HG03196 (cell line): Measurements from ENCODE around the gene ZNF205.

Experiments
- ATAC-seq: cut with Tn5 transposase; IDR thresholded peaks from one replicate; pipeline ENCODE4 v1.9.1; 2021; ENCODE audit not compliant: unreplicated experiment

Gene ZNF205

GRCh38 chr16:3084969-3085670 lies 27.3 kb upstream of the ZNF205 start:
- ATAC-seq, result no peak

DNA sequence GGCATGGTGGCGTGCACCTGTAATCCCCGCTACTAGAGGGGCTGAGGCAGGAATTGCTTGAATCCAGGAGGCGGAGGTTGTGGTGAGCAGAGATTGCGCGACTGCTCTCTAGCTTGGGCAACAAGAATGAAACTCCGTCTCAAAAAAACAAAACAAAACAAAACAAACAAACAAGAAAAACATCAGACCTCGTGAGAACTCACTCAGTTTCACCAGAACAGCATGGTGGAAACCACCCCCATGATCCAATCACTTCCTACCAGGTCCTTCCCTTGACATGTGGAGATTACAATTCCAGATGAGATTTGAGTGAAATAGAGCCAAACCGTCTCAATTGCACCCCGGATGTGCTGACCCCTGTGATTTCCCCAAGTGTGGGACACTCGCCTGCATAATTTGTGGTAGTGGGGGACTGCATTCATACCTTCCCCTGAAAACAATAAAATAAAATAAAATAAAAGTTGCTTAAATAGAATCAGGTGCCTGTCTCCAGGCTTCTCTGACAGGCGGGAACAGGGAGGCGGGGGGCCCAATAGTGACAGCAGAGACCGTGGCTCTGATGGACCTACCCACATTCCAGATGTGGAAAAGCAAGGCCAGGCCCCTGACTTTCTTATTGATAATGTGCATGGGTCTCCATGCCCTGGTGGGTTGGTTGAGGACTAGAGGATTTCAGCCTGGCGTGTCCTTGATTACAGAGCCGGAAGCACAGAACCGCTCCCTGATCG lies 26.4 kb upstream of the ZNF205 start:
- ATAC-seq, result no peak

DNA sequence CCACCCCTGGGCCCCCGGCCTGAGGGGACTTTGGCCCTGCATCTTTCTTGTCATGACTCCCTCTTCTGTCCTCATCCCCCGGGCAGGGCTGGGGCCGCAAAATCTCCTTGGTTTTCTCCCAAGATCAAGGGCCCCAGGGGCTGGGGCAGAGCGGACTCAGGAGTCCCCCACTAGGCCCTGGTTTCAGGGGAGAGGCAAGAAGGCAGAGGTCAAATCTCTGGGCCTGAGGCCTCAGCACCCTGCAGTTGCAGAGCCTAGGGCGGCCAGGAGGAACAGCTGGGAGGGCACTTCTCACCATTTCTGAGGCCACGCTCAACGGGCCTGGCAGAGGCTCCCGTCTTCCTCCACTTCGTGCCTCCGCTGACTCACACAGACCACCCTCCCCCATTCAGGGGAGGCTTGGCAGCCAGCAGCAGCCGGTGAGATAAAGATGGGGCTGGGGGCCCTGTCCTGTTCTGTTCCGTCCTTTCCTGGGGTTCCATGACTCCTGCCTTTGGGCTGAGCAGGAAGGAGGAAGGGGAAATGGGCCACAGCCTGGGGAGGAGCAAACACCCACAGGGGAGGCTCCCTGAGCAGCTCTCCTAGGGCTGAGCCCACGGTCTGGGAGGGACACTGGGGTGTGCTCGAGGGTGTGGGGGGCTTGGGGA lies 25.7 kb upstream of the ZNF205 start:
- no peak for ATAC-seq

DNA sequence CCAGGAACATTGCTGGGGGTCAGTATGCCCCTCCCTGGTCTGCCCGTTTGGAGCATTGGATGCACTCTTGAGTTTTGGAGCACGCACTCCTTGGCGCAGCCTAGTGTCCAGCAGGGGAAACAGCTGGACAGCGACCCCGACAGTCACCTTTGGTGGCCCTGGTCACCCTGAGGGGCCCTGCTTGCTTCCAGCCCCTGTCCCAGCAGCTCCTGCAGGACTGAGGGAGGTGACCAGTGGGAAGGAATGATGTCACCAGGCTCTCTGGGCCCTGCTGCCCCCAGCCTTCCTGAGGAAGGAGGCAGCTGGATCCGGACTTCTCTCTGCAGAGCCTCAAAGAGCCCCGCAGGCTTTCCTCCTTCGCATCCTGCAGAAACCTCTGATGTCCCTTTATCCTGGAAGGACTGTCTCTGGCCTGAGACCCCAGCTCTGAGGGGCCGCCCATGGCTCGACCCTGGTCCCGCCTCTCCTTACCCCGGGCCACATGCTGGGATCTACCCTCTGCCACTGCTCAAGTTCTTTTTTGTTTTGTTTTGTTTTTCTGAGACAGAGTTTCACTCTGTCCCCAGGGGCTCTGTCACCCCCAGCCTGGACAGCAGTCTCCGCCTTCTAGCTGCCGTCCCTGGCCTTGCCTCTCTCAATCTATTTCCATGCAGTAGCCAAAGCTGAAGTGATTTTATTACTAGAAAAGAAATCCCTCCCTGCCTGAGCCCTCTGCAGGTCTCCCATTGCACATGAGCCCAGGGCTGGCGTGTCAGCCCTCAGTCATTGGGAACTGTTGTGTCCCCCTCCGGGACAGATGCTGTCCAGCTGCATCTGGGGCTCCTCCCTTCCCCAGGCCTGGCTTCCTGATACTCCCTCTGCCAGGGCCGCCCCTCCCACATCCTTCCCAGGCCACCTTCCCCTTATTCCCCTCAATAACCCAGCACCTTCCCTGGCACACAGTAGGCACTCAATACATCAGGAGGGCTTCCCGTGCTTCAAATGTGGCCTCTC lies 24.8 kb upstream of the ZNF205 start:
- ATAC-seq, result no peak

DNA sequence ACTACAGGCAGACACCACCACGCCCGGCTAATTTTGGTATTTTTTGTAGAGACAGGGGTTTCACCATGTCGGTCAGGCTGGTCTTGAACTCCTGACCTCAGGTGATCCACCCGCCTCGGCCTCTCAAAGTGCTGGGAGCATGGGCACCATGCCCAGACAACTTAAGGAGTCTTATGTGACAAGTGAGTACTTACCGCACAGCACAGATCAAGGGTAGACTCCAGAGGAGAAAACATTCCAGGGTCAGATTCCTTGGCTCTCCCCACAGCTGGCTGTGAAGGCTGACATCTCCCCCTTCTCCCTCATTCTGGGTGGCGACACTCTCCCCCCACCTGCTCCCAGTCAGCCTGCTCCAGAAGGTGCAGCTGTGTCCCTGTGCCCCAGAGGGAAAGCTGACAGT lies 23.9 kb upstream of the ZNF205 start:
- no peak for ATAC-seq

DNA sequence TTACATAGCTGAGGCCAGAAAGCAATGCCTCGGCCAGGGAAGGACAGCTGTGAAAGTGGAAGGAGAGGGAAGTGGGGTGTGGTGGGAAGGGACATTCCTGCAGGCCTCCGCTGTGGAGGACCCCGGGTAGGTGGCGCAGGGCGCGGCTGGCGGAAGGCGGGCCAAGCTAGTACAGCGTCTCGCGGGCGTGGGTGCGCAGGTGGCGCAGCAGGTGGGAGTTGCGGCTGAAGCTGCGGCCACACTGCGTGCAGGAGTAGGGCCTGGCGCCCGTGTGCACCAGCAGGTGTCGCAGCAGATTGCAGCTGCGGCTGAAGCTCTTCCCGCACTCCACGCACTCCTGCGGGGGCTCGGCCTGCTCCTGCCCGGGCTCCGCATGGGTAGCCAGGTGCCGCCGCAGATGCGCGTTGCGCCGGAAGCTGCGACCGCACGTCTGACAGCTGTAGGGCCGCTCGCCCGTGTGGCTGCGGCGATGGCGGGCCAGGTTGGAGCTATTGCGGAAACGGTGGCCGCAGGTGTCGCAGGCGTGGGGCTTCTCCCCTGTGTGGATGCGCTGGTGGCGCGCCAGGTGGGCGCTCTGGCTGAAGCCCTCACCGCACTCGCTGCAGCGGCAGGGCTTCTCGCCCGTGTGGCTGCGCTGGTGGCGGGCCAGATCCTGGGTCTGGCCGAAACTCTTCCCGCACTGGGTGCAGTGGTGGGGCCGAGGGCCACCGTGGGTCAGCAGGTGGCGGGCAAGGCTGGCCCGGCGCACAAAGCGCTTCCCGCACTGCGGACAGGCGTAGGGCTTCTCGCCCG lies 23.3 kb upstream of the ZNF205 start:
- ATAC-seq, result no peak

DNA sequence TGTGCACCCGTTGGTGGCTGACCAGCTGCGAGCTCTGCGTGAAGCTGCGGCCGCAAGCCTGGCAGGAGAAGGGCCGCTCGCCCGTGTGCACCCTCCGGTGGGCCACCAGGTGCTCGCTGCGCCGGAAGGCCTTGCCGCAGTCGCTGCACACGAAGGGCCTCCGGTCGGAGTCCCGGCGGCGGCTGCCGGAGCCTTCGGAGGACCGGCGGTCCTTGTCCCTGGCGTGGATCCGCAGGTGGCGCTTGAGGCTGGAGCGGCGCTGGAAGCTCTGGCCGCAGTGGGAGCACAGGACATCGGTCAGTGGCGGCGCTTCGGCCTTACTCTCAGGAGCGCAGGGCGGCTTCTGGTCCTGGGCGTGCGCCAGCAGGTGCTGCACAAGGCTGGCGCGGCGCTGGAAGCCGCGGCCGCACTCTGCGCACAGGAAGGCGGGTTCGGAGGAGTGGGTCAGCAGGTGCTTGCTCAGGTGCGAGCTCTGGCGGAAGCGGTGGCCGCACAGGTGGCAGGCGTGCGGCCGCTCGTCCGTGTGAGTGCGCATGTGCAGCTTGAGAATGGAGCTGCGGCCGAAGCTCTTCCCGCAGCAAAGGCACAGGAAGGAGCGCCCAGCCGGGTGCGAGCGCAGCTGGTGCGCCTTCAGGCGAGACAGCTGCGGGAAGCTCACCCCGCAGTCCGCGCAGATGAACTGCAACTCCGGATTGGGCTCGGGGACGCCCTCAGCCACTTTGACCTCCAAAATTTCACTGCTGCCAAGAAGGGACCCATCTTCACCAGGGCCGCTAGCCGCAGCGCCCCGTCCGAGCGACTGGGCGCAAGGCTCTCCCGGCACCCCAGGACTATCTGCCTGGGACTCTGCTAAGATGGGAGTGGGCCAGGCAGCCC lies 22.4 kb upstream of the ZNF205 start:
- no peak for ATAC-seq

- no peak for ATAC-seq
These were observed 20.8 kb upstream of the ZNF205 start for GRCh38 chr16:3091551-3091950.

DNA sequence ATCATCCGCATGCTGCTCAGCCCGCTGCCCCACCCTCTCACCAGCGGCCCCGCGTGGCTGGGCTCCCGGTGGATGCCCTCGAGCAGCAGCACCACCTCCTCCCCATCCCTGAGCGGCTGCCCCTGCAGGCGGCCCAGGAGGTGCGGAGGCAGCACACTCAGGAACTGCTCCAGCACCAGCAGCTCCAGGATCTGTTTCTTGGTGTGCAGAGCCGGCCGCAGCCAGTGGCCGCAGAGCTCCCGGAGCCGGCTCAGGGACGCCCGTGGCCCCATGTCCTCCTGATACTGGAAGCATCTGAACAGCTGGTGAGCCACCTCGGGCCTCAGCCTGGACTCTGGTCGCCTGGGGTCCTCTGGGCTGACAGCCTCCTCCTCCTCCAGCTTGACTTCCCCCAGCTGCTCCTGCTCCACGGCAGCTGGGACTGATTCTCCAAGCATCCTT lies 19.9 kb upstream of the ZNF205 start:
- no peak for ATAC-seq

DNA sequence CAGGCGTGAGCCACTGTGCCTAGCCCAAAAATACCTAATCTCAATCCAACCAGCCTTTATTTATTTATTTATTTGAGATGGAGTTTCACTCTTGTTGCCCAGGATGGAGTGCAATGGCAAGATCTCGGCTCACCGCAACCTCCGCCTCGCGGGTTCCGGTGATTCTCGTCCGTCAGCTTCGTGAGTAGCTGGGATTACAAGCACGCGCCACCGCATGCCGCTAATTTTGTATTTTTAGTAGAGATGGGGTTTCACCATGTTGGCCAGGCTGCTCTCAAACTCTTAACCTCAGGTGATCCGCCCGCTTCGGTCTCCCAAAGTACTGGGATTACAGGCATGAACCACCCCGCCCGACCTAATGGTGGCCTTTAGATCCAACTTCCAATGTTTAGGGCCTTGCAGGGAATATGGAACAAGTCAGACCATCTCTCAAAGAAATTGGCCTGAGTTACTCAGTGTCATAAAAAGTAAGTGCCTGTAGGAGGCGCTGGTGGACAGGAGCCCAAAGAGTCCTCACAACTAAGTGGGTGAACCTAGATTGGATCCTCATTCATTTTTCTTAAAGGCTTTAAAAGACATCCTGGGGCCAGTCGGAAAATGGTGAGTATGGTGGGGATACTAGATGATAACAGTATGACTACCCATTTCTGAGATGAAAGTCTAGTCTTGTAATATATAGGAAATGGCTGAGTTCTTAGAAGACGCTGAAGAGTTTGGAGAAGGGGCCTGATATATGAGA lies 17.9 kb upstream of the ZNF205 start:
- ATAC-seq, result no peak

GRCh38 chr16:3095869-3096268 lies 16.5 kb upstream of the ZNF205 start:
- peak; percentile 63 for ATAC-seq

DNA sequence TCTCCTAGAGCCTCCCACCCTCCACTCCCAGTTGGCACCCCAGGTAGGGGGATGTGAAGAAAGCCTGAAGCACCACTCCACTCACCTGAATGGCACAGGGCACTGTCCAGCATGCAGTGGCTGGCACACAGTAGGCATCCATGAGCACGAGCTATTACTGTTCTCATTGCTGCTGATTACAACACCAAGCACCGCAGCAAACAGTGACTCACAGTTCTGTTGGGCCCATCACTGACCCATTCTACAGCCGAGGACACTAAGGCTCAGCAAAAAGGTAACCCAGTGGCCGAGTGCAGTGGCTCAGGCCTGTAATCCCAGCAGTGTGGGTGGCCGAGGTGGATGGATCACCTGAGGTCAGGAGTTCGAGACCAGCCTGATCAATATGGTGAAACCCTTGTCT lies 16.0 kb upstream of the ZNF205 start:
- no peak for ATAC-seq

- ATAC-seq, result no peak
These were observed 15.1 kb upstream of the ZNF205 start for GRCh38 chr16:3097266-3097665.

DNA sequence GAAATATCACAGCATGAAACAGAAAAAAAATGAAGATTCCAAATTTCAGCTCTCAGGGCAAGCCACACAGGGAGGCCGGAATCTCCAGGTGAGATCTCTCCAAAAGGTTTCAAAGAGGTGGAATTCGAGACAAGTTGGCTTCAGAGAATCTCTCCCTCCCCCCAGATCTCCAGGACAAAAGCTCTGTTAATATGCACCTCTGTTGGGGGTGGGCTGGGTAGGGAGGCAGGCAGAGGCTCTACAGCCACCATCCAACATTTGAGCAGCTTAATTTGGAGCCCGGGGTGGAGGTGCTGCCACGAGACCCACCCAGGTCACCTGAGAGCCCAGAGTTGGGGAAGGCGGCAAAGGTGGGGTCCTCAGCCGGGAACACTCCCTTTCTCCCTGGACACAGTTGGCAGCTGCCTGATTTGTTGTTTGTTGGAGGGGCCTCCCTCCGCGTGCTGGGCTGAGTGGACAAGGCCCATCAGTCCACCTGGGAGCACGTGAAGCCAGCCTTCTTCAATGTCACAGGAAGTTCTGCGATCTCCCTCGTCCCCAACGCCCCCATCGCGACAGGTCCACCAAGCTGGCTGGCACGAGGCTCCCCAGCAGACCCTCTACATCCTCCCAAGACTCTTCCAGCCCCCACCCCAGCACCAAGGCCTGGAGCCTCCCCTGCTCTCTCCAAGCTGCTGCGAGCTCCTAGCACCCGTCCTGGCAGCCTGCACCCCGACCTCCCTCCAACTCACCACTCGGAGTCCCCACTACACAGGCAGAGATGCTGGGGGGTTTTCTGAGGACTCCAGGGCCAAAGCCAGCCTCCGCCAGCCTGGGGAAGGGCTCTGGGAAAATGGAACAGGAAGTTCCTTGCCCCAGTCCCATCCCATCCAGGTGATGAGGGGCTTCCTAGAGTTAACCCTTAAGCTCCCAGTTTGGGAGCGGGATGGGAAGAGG lies 13.7 kb upstream of the ZNF205 start, which contains the start of gene ZSCAN10:
Gene ZSCAN10 (minus strand): TSS at position 836 of the 936 bp plus-strand sequence. CDS start 6,357 bp downstream, outside the sequence.
- ATAC-seq, result no peak

GRCh38 chr16:3099395-3099731 lies 13.0 kb upstream of the ZNF205 start:
- ATAC-seq, result no peak

DNA sequence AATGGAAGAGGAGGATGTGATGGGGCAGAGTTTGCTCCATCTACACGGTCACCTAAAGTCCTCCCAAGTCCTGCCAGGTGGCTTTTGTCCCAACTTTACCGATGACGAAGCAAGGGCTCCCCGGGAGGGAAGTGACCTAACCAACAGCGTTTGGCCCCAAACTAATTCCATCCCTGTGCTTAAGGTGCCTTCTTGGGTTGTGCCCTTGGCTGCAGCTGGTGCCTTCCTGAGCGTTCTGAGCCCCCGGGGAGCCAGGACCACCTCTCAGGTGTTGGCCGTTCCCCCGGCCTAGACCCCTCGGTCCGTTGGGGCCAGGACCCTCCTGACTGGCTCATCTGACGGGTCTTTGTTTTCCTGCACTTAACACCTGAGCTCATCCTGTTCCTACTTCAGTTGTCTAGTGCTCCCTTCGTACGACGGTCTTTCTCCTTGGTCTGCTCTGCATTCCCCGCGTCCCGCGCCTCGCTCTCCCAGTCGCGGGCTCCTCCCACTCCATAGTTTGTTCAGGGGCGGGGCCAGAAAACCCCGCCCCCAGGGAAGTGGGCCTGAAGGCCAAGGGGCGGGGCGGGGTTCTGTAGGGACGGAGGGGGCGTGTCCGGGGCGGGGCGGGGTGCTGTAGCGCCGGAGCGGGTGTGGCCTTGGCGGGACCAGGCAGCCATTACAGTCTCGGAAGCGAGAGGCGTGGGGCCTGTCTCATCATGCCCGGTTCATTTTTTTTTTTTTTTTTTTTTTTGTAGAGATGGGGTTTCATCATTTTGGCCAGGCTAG lies 12.5 kb upstream of the ZNF205 start:
- ATAC-seq, result no peak
